ENCODE measurements around the gene THSD7B.

GRCh38 chr2:137107904-137108303 lies 342.6 kb downstream of the THSD7B start:
- TF ChIP-seq POLR2A (IDR thresholded peaks at IDR 0.05) (no peak), CTCF (IDR thresholded peaks at IDR 0.05) (no peak)
